GM18511 (cell line): ENCODE results near the gene CDHR3.

Source experiments
- ATAC-seq: cut with Tn5 transposase; IDR thresholded peaks from one replicate; pipeline ENCODE4 v1.9.1; 2021; ENCODE audit warnings: mild to moderate bottlenecking, moderate library complexity; ENCODE audit not compliant: unreplicated experiment

The CDHR3 gene

GRCh38 chr7:106080300-106080987, 117.4 kb downstream of the CDHR3 start:
- ATAC-seq = no peak

- ATAC-seq = no peak
Observed at GRCh38 chr7:106082087-106082854, 119.2 kb downstream of the CDHR3 start.
